Measurements from ENCODE around the gene SPTLC2. TPM values are rescaled to one million over a fixed set of nuclear protein-coding genes. Genes with fewer than 3 reads are reported as not detected.
"Not testable (repeated sequence)": the region's sequence is repeated elsewhere in the genome, so short reads cannot be mapped to it uniquely, and the experiment has no call there.

SPTLC2 gene
- total RNA-seq, 1 donor = 36.7 TPM

GRCh38 chr14:77641534-77642341, 25.3 kb upstream of the SPTLC2 start:
- TF ChIP-seq CTCF (IDR thresholded peaks at IDR 0.05; ENCODE audit: insufficient read depth, low read length) = no peak
- peak overlapping the region; percentile 53 for H3K4me3 ChIP-seq (ENCODE audit: low read depth, low read length)
- peak; percentile 76 for DNase-seq (ENCODE audit: low read depth)

- no peak for DNase-seq (ENCODE audit: low read depth)
- no peak for TF ChIP-seq CTCF (IDR thresholded peaks at IDR 0.05; ENCODE audit: insufficient read depth, low read length)
- no peak overlapping the region for H3K4me3 ChIP-seq (ENCODE audit: low read depth, low read length)
These were observed 24.5 kb upstream of the SPTLC2 start for GRCh38 chr14:77640756-77641533.

- TF ChIP-seq CTCF (IDR thresholded peaks at IDR 0.05; ENCODE audit: insufficient read depth, low read length) = no peak
- peak; percentile 82 for DNase-seq (ENCODE audit: low read depth)
- H3K4me3 ChIP-seq (ENCODE audit: low read depth, low read length) = no peak overlapping the region
These were observed 22.3 kb upstream of the SPTLC2 start for GRCh38 chr14:77638771-77639171.

- DNase-seq (ENCODE audit: low read depth); H3K4me3 ChIP-seq (ENCODE audit: low read depth, low read length): not testable (repeated sequence)
These were observed 19.4 kb upstream of the SPTLC2 start for GRCh38 chr14:77635869-77636268.

- not testable (repeated sequence) for H3K4me3 ChIP-seq (ENCODE audit: low read depth, low read length); DNase-seq (ENCODE audit: low read depth)
These were observed 19.0 kb upstream of the SPTLC2 start for GRCh38 chr14:77635466-77635865.

- no peak for DNase-seq (ENCODE audit: low read depth)
- no peak overlapping the region for H3K4me3 ChIP-seq (ENCODE audit: low read depth, low read length)
- TF ChIP-seq CTCF (IDR thresholded peaks at IDR 0.05; ENCODE audit: insufficient read depth, low read length) = no peak
These were observed 13.7 kb upstream of the SPTLC2 start for GRCh38 chr14:77630111-77630510.

GRCh38 chr14:77625360-77625759, 8.9 kb upstream of the SPTLC2 start:
- no peak for TF ChIP-seq CTCF (IDR thresholded peaks at IDR 0.05; ENCODE audit: insufficient read depth, low read length)
- H3K4me3 ChIP-seq (ENCODE audit: low read depth, low read length) = no peak overlapping the region
- DNase-seq (ENCODE audit: low read depth) = no peak

Data from fibroblast of the aortic adventitia (primary cell).